RCC 7860 (cell line): Measurements from ENCODE around the gene EWSR1.

Experiments
- DNase-seq: peaks from one replicate; pipeline ENCODE4 v3.0.0-alpha.2; 2015; ENCODE audit warnings: low spot score
- FAIRE-seq: peaks from 2 replicates; lab custom pipeline; 2012; peaks lifted over from hg19 to GRCh38; lab: Jason Lieb, UNC

Gene EWSR1

GRCh38 chr22:29267462-29267857, 608 bp upstream of the EWSR1 start:
- FAIRE-seq (no peak), DNase-seq (no peak)

DNA sequence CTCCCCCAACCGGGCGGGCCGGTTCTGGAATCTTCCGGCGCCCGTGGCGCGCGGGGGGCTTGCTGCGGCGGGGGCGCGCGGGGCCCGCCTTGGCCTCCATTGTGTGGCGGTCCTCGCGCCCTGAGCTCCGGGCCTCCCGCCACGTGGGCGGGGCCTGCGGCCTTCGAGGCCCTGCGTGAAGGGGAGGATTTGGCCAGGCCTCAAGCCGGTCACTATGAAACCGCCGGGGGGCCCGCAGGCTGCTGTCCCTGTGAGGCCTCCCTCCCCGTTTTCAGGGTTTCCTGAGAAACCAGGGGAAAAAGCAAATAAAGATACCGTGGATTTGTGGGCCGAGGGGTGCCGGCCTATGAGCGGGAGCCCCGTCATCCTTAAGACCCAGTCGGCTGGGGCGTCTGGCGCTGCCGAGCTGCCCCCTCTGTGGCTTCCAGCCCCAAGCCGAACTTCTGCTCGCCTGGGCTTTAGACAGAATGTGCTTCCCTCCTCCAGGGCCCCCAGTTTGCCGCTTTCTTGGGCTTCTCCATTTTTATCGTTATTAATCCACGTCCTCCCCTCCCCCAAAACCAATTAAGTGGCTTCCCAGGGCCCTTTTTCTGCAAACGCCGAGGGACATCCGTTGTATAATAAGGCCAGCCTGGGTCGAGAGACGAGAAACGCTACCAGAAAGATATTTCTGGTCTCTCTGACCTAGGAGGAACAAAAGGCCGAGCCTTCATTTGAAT, 602 bp downstream of the EWSR1 start:
- DNase-seq (peak; percentile 25), FAIRE-seq (no peak)

DNA sequence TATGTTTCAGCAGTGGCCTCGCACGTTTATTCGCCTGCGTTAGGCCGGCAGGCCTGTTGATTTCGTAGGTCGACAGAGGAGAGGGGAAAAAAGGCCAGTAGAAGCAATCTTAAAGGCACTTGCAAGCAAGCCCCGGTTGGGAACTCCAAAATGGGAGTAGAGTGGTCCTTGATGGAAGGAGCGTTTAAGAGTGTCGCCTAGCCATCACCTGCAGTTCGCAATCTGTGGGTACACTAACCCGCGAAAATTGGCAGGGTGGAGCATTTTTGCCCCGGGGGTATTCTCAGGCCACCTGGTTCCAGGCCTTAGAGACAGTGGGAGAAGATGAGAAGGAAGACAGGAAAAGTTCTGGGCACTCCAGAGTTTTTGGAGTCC, 1.1 kb downstream of the EWSR1 start:
- no peak for DNase-seq

GRCh38 chr22:29269731-29270474, 1.8 kb downstream of the EWSR1 start:
- FAIRE-seq (no peak), DNase-seq (no peak)

More for the DNA sequence above, 1.1 kb downstream of the EWSR1 start:
- FAIRE-seq: no peak

GRCh38 chr22:29270475-29271271, 2.6 kb downstream of the EWSR1 start:
- DNase-seq (peak; percentile 29), FAIRE-seq (peak; percentile 48)

- DNase-seq (no peak), FAIRE-seq (no peak)
These were observed 4.6 kb downstream of the EWSR1 start for GRCh38 chr22:29272624-29273023.

GRCh38 chr22:29275167-29275566, 7.1 kb downstream of the EWSR1 start:
- FAIRE-seq: no peak
- DNase-seq: no peak

DNA sequence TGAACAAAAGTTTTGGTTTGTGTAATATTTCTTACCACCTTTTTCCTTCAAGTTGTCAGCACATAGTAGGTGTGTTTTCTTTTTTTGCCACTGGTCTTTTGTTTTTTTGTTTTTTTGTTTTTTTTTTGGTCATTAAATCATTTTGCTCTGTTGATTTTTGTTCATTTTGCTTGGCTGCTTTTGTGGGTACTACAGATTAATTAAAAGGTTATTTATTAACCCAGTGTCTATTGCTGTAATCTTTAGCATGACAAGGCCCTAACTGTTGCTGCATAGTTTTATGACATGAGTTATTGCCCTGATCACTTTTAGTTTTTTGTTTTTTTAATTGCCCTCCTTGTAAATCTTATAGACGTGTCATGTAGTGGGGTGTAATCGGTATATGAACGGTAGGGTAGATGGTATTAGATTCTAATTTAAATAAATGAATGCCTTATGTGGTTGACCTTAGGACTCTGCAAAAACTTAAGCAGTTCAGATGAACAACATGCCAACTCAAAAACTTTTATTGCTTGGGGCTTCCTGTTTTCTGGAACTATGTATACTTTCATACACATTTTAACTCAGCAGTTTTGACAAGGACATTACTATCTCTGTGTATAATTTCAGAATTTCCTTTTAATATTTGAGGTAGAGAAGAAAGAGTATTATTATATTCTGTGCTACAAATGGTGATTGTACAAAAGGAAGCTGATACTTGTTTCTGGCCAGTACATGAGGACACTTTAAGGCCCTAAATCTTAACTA, 7.9 kb downstream of the EWSR1 start:
- DNase-seq (no peak), FAIRE-seq (peak; percentile 68)

- DNase-seq (no peak), FAIRE-seq (no peak)
These were observed 9.9 kb downstream of the EWSR1 start for GRCh38 chr22:29277927-29278326.

DNA sequence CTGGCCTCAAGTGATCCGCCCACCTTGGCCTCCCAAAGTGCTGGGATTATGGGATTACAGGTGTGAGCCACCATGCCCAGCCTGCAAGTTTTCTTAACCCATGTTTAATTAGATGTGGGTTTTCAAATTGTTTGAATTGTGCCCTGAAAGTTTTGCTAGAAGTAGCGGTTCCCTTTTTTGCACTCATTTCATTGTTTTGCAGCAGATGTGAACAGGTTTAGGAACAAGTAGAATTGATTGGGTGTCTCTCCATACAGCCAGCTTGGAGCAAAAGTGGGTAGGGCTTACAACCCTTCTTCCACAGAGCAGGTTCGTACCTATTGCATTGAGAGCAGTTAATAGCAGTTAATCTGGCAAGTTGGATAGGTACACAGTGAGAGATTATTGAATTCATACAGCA, 16.1 kb downstream of the EWSR1 start:
- DNase-seq (no peak), FAIRE-seq (no peak)

DNA sequence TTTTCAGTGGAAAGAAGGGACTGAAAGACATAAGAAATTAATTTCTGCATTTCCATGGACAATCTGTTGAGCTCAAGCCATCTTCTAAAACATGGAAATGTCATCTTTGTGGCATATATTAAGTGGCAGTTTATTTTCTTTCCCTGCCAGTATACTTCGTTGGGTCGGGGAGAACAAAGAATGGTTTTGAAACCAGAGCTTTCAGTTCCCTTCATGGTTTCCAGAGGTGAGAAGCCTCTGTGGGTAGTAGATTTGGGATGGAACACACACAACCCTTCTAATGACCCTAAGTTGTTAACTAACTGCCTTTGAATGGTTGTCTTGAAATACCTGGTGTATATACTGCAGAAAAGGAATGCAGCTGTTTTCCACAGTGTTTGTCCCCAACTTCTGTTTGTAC, 20.8 kb downstream of the EWSR1 start:
- no peak for FAIRE-seq
- DNase-seq: no peak

DNA sequence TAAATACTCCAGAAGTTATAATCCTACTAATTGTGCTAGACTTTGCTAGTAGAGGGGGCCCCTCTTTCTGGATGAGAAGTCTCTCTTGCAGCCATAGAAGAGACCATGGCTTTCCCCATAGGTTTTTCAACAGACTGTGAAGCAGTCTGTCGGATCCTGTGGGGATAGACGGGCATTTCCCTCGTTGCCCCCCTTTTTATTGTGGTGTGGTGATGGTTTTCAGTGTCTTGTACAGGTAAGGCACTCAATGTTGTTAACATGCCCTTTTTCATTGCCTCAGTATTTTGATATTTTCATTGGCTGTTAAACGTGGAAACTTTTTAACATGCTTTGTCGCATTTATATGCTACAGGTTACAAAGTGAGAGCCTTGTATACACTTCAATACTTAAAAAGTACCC, 22.0 kb downstream of the EWSR1 start:
- FAIRE-seq (no peak), DNase-seq (no peak)

GRCh38 chr22:29291215-29291614, 23.1 kb downstream of the EWSR1 start:
- DNase-seq: no peak
- no peak for FAIRE-seq

DNA sequence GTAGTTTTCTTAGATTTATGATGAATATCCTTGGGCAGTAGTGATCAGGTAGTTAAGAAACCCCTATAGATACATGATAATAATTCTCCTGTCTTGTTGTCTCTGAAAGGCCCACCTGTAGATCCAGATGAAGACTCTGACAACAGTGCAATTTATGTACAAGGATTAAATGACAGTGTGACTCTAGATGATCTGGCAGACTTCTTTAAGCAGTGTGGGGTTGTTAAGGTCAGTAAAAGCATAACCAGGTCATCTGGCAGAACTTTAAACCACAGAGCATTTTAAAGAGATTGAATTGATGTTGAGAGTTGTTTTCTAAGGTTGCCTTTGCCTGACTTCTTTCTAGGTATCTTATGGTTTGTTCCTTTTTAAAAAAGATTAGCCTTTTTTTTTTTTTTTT, 24.3 kb downstream of the EWSR1 start:
- FAIRE-seq (no peak), DNase-seq (no peak)

DNA sequence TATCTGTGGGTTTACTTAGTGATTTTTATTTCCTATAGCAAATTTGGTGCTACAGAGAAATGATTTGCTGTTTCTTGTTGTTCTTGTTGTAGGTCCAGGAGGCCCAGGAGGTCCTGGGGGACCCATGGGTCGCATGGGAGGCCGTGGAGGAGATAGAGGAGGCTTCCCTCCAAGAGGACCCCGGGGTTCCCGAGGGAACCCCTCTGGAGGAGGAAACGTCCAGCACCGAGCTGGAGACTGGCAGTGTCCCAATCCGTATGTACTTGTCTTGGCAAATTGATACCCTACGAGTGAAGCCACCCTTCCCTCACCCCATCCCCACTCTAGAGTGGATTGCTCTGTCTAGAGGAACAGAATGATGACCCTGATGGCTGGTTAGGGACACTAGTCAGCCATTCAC, 30.6 kb downstream of the EWSR1 start:
- no peak for FAIRE-seq
- no peak for DNase-seq

DNA sequence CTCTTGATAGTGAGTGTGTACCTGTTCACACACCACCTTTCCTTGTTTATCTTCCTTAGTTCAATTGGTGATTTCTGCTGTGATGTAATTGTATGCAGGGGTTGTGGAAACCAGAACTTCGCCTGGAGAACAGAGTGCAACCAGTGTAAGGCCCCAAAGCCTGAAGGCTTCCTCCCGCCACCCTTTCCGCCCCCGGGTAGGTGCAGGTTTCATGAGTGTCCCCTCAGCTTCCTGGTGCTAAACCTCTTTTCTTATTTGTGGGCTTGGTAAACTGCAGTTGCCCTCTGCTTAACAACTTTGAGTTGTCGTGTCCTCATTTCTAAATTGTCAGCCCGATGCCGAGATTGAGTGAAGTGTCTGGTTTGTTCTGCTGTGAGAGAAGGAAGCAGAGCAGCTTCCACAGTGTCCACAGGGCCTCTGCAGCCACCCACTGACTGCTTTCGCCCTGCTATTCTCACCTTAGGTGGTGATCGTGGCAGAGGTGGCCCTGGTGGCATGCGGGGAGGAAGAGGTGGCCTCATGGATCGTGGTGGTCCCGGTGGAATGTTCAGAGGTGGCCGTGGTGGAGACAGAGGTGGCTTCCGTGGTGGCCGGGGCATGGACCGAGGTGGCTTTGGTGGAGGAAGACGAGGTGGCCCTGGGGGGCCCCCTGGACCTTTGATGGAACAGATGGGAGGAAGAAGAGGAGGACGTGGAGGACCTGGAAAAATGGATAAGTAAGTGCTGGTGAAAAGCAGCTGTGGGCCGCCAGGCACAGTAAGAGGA, 31.2 kb downstream of the EWSR1 start:
- no peak for DNase-seq
- FAIRE-seq: no peak

- no peak for FAIRE-seq
- no peak for DNase-seq
These were observed 32.4 kb downstream of the EWSR1 start for GRCh38 chr22:29300467-29300806.

- FAIRE-seq (no peak), DNase-seq (no peak)
These were observed 32.9 kb downstream of the EWSR1 start for GRCh38 chr22:29300807-29301601.

GRCh38 chr22:29301716-29302401, 33.8 kb downstream of the EWSR1 start:
- no peak for FAIRE-seq
- no peak for DNase-seq
